Activated T-cell treated with anti-CD3 and anti-CD28 coated beads, Interleukin-2, amount 50 U/mL, for 24 hours (primary cell): ENCODE measurements around the gene POPDC2.
A peak's percentile ranks its signal among the peaks of the same experiment; 100 is the strongest.

ENCODE experiments used
- DNase-seq: peaks from one replicate; pipeline ENCODE4 v3.0.0-alpha.2; 2020
- H3K27ac Mint-ChIP-seq: 2 replicates; pipeline ENCODE4 v1.8.0; 2020; ENCODE audit warnings: mild to moderate bottlenecking, mixed read lengths
- H3K27me3 Mint-ChIP-seq: 2 replicates; pipeline ENCODE4 v1.8.0; 2020; ENCODE audit warnings: mixed read lengths
- H3K36me3 Mint-ChIP-seq: 2 replicates; pipeline ENCODE4 v1.8.0; 2020; ENCODE audit warnings: low read depth, mixed read lengths
- H3K4me1 Mint-ChIP-seq: 2 replicates; pipeline ENCODE4 v1.8.0; 2020; ENCODE audit warnings: low read depth, mixed read lengths
- H3K4me3 Mint-ChIP-seq: 2 replicates; pipeline ENCODE4 v1.8.0; 2020; ENCODE audit warnings: mild to moderate bottlenecking, moderate library complexity, mixed read lengths
- H3K9me3 Mint-ChIP-seq: 2 replicates; pipeline ENCODE4 v1.8.0; 2020; ENCODE audit warnings: mixed read lengths

The POPDC2 gene

DNA sequence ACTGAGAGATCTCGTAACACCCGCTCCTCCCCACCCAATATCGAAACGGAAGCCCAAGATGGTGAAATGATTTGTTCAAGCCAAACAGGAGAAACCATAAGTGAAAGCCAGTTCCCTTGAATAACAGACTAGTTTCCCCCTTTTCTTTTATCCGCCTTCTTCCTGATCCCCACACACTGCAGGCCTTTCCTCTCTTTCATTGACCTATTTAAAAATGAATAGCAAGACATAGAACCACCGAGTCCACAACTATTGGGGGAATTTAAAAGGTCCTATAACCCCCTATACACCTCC, 17.2 kb upstream of the POPDC2 start:
- H3K36me3 Mint-ChIP-seq, result peaks cover 43% of the 10 kb centered on the region
- H3K27ac Mint-ChIP-seq, result peak overlapping the region; percentile 98
- H3K9me3 Mint-ChIP-seq, result no peaks in the 10 kb centered on the region
- no peaks in the 10 kb centered on the region for H3K27me3 Mint-ChIP-seq
- peak overlapping the region; percentile 94 for H3K4me3 Mint-ChIP-seq
- peaks cover 36% of the 10 kb centered on the region for H3K4me1 Mint-ChIP-seq
- DNase-seq, result no peak

DNA sequence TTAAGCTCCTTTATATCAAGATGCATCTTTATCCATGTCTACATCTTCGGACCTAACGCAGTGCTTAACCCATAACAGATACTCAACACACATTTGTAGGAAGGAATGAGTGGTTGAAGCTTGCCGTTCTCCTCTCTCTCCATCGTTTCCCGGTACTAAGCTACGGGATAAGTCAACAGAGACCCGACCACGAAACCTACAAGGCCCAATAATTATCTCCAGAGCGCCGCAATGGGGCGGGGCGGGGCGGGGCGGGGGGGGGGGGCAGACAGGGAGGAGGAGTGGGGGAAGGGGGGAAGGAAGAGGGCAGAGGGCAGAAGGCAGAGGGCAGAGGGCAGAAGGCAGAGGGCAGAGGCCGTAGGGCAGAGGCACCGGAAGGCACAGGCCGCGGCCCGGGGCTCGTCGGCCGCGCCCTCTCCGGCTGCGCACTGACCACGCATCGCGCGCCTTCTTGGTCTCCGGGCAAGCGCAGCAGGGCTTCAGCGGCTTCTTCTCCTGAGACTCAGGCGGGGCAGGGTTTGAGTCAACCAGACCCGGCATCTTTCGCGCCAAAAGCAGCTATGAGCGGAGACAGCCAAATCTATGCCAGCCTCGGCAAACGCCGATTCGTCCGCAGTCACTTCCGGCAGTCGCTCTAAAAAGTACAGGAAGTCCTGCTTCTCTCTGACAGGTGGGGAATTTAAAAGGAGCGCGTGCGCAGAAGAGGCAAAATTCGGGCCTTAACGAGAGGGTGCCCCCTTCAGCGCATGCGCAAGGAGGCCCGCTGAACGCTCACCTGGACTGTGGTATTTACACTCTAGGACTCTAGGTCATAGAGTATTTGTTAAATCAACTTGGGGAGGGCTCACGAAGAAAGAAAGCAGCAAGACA, 16.6 kb upstream of the POPDC2 start, which contains the start of gene COX17:
COX17 (minus strand) TSS at position 636 of the 870 bp plus-strand sequence; CDS start at position 540, 96 bp downstream.
- peaks cover 49% of the 10 kb centered on the region for H3K36me3 Mint-ChIP-seq
- peaks cover 39% of the 10 kb centered on the region for H3K4me1 Mint-ChIP-seq
- H3K27ac Mint-ChIP-seq, result peak within 1 kb of the TSS; percentile 98
- no peaks in the 10 kb centered on the region for H3K9me3 Mint-ChIP-seq
- peak within 1 kb of the TSS; percentile 94 for H3K4me3 Mint-ChIP-seq
- DNase-seq, result peak; percentile 92
- no peaks in the 10 kb centered on the region for H3K27me3 Mint-ChIP-seq

DNA sequence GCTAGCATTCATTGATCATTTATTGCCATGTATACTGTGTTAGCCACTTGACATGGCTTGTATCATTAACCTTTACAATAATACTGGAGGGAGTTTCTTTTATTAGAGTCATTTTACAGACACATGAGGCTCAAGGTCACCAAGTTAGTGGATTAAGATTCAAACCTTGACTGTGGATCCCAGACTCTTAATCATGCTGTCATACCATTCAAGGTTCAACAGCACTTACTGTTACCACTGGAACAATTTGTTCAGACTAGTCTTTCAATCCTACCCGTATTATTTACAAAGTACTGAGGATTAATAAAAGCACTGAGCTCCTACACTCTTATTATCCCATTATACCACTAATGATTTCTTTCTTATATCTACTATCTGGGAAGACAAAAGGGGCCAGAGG, 15.6 kb upstream of the POPDC2 start:
- Mint-ChIP-seq H3K9me3 (no peaks in the 10 kb centered on the region), H3K27ac (peak overlapping the region; percentile 98), H3K4me1 (peaks cover 47% of the 10 kb centered on the region), H3K36me3 (peaks cover 59% of the 10 kb centered on the region), H3K4me3 (peak overlapping the region; percentile 94), H3K27me3 (no peaks in the 10 kb centered on the region)
- no peak for DNase-seq

GRCh38 chr3:119675188-119675874, 14.9 kb upstream of the POPDC2 start:
- DNase-seq, result no peak
- peaks cover 65% of the 10 kb centered on the region for H3K36me3 Mint-ChIP-seq

DNA sequence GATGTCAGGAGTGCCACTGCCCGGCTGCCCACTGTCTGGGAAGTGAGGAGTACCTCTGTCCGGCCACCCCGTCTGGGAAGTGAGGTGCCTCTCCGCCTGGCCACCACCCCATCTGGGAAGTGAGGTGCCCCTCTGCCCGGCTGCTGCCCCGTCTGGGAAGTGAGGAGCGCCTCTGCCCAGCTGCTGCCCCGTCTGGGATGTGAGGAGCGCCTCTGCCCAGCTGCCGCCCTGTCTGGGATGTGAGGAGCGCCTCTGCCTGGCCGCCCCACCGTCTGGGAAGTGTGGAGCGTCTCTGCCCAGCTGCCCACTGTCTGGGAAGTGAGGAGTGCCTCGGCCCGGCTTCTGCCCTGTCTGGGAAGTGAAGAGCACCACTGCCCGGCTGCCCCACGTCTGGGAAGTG, 13.5 kb upstream of the POPDC2 start:
- H3K9me3 Mint-ChIP-seq, result no peaks in the 10 kb centered on the region
- H3K4me1 Mint-ChIP-seq, result peaks cover 56% of the 10 kb centered on the region
- peak overlapping the region; percentile 77 for H3K27ac Mint-ChIP-seq
- peaks cover 79% of the 10 kb centered on the region for H3K36me3 Mint-ChIP-seq
- no peaks in the 10 kb centered on the region for H3K27me3 Mint-ChIP-seq
- no peak overlapping the region for H3K4me3 Mint-ChIP-seq
- DNase-seq, result no peak

More at GRCh38 chr3:119675188-119675874, 14.9 kb upstream of the POPDC2 start:
- H3K4me3 Mint-ChIP-seq, result peak overlapping the region; percentile 94
- no peaks in the 10 kb centered on the region for H3K9me3 Mint-ChIP-seq
- H3K27me3 Mint-ChIP-seq, result no peaks in the 10 kb centered on the region
- H3K4me1 Mint-ChIP-seq, result peaks cover 50% of the 10 kb centered on the region
- peak overlapping the region; percentile 98 for H3K27ac Mint-ChIP-seq

DNA sequence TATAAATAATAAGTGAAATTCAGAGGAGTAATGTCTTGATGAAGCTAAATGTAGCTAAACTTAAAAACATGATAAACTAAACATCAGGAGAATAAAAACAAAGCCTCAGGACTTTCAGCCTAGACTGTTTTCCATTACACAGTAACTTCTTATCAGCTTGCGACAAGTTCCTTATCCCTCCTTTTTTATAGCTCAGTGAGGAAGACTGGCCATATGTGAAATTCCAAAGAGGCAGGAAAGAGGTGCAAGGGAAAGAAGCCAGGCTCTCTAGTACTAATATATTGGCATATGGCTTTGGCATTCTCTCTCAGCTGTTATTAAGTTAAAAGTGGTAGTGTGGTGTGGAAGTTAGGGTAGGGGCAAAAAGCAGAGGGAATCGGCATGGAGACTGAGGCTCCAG, 12.4 kb upstream of the POPDC2 start:
- Mint-ChIP-seq H3K27ac (peak overlapping the region; percentile 77), H3K4me3 (no peak overlapping the region), H3K9me3 (no peaks in the 10 kb centered on the region), H3K4me1 (peaks cover 55% of the 10 kb centered on the region), H3K36me3 (peaks cover 85% of the 10 kb centered on the region), H3K27me3 (no peaks in the 10 kb centered on the region)
- no peak for DNase-seq

GRCh38 chr3:119669906-119670570, 9.6 kb upstream of the POPDC2 start:
- H3K4me1 Mint-ChIP-seq, result peaks cover 32% of the 10 kb centered on the region
- peaks cover 80% of the 10 kb centered on the region for H3K36me3 Mint-ChIP-seq
- no peaks in the 10 kb centered on the region for H3K9me3 Mint-ChIP-seq
- H3K27ac Mint-ChIP-seq, result peak overlapping the region; percentile 69
- H3K4me3 Mint-ChIP-seq, result no peak overlapping the region
- H3K27me3 Mint-ChIP-seq, result no peaks in the 10 kb centered on the region
- no peak for DNase-seq

GRCh38 chr3:119665954-119666559, 5.7 kb upstream of the POPDC2 start:
- Mint-ChIP-seq H3K27ac (no peak overlapping the region), H3K9me3 (no peaks in the 10 kb centered on the region), H3K36me3 (peaks cover 40% of the 10 kb centered on the region), H3K4me1 (peaks cover 10% of the 10 kb centered on the region), H3K27me3 (no peaks in the 10 kb centered on the region), H3K4me3 (no peak overlapping the region)
- no peak for DNase-seq

DNA sequence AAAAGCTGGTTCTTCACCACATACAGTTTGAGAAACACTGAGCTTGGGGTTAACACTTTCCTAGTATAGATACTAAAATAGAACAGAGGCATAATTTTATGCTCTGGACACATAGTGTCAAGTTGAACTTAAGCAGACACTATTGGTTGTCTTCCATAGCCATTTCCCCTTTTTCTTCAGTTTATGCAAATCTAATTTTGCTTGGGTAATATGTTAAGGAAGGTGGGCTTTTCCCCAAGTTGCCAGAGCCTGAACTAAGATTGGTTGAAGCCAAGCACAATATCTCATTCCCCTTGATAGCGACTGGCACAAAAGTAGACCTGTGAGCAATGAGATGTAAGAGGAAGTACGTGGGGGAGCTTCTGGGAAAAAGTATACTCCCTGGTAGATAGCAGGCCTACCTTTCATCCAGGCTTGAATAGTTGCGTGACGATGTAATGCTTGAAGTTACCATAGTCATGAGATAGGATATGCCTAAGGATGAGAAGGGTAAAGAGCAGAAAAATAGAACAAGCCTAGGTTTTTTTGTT, 4.5 kb upstream of the POPDC2 start:
- Mint-ChIP-seq H3K4me1 (peaks cover 3% of the 10 kb centered on the region), H3K4me3 (no peak overlapping the region), H3K27ac (no peak overlapping the region), H3K9me3 (no peaks in the 10 kb centered on the region), H3K36me3 (peaks cover 31% of the 10 kb centered on the region), H3K27me3 (no peaks in the 10 kb centered on the region)
- no peak for DNase-seq

DNA sequence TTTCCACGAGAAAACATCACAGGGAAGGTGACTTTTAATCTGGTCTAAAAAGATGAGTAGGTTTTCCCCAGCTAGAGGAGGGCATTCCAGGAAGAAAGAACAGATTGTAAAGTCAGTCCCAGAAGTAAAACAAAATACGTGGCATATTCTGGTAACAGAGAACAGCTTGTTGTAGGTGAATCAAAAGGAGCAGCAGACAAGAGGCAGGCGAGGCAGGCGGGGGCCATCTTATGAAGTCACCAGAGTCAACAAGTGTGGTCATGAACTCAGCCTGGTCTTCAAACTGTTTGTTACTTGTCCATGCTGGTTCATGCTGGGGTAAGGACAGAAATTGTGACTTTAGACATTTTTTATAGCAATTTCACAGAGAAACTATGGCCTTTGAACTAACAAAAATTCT, 4.0 kb upstream of the POPDC2 start:
- Mint-ChIP-seq H3K4me1 (peaks cover 1% of the 10 kb centered on the region), H3K9me3 (no peaks in the 10 kb centered on the region), H3K36me3 (peaks cover 31% of the 10 kb centered on the region), H3K27me3 (no peaks in the 10 kb centered on the region), H3K4me3 (no peak overlapping the region), H3K27ac (no peak overlapping the region)
- DNase-seq, result no peak

DNA sequence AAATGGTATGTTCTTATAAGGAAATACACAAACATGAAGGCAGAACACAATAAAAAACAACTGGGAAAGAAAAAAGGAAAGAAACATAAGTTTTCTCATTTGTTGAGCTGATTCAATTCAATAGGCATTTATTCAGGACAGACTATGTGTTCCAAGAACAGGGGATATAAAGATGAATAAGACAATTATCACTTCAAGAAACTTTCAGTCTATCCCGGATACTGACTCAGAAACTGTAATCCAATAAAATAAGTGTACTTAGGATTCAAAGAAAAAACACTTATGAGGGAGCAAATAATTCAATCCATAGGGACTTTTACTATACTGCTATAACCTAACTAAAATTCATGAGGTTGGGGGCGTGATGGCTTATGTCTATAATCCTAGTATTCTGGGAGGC, 3.5 kb upstream of the POPDC2 start:
- Mint-ChIP-seq H3K4me3 (no peak overlapping the region), H3K9me3 (no peaks in the 10 kb centered on the region), H3K36me3 (peaks cover 28% of the 10 kb centered on the region), H3K27ac (no peak overlapping the region), H3K4me1 (peaks cover 1% of the 10 kb centered on the region), H3K27me3 (no peaks in the 10 kb centered on the region)
- no peak for DNase-seq

GRCh38 chr3:119662604-119663373, 2.4 kb upstream of the POPDC2 start:
- Mint-ChIP-seq H3K27me3 (no peaks in the 10 kb centered on the region), H3K36me3 (peaks cover 24% of the 10 kb centered on the region), H3K4me3 (no peak overlapping the region), H3K27ac (no peak overlapping the region), H3K9me3 (no peaks in the 10 kb centered on the region), H3K4me1 (peaks cover 1% of the 10 kb centered on the region)
- no peak for DNase-seq

DNA sequence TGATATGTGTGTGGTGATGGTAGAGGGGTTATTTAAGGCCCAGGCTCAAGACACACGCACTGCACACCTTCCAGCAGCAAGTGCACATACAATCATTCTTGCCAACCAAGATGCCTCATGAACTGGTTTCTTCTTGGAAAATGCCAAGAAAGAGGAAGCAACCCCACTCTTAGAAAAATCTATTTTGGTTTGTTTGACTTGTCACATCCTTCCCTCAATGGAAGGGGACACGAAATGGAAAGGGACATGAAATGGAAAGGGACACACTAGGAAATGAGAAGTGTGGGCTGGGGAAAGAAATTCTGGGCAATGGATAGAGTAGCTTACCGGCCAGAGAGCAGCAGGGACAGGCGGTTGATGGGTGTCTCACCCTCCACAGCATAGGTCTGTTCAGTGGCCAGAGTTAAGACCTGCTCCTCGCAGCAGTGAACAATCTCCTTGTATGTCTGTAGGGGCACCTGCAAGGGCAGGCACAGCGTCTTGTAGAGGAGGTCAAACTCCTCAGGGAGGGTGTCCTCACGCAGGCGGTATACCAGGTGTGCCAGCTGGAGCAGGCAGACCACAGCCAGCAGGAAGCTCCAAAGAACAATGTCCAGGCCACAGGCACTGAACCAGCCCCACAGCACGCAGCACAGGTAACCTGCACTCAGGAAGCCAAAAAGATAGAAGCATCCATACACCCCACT, 640 bp downstream of the POPDC2 start:
- H3K9me3 Mint-ChIP-seq, result no peaks in the 10 kb centered on the region
- no peaks in the 10 kb centered on the region for H3K27me3 Mint-ChIP-seq
- H3K4me1 Mint-ChIP-seq, result no peaks in the 10 kb centered on the region
- H3K4me3 Mint-ChIP-seq, result no peak overlapping the region
- peaks cover 10% of the 10 kb centered on the region for H3K36me3 Mint-ChIP-seq
- no peak for DNase-seq
- no peak overlapping the region for H3K27ac Mint-ChIP-seq
